ENCODE results near the gene PCNX3.
"Not testable (repeated sequence)": the region's sequence is repeated elsewhere in the genome, so short reads cannot be mapped to it uniquely, and the experiment has no call there.

Gene PCNX3

GRCh38 chr11:65621460-65621859, 5.9 kb downstream of the PCNX3 start:
- DNase-seq = no peak

- DNase-seq = no peak
Observed at GRCh38 chr11:65622011-65622410, 6.4 kb downstream of the PCNX3 start.

GRCh38 chr11:65623177-65623576, 7.6 kb downstream of the PCNX3 start:
- DNase-seq = no peak

GRCh38 chr11:65623852-65624616, 8.5 kb downstream of the PCNX3 start:
- no peak for DNase-seq

- DNase-seq = no peak
Observed at GRCh38 chr11:65624931-65625627, 9.5 kb downstream of the PCNX3 start.

GRCh38 chr11:65625628-65626342, 10.2 kb downstream of the PCNX3 start:
- peak; percentile 22 for DNase-seq

- DNase-seq = no peak
Observed at GRCh38 chr11:65627202-65627601, 11.6 kb downstream of the PCNX3 start.

- DNase-seq = no peak
Observed at GRCh38 chr11:65629579-65629978, 14.0 kb downstream of the PCNX3 start.

GRCh38 chr11:65630215-65630614, 14.6 kb downstream of the PCNX3 start:
- no peak for DNase-seq

- DNase-seq = no peak
Observed at GRCh38 chr11:65633390-65634108, 18.0 kb downstream of the PCNX3 start.

- no peak for DNase-seq
Observed at GRCh38 chr11:65634109-65634436, 18.5 kb downstream of the PCNX3 start.

GRCh38 chr11:65634440-65634839, 18.9 kb downstream of the PCNX3 start:
- no peak for DNase-seq

GRCh38 chr11:65634905-65635731, 19.5 kb downstream of the PCNX3 start:
- DNase-seq = no peak

- DNase-seq = no peak
Observed at GRCh38 chr11:65636108-65637031, 20.8 kb downstream of the PCNX3 start.

- no peak for DNase-seq
Observed at GRCh38 chr11:65637032-65637557, 21.5 kb downstream of the PCNX3 start.

GRCh38 chr11:65637794-65638419, 22.3 kb downstream of the PCNX3 start, which contains the start of gene SIPA1:
TSS of gene SIPA1 (plus strand) at chr11:65638101. CDS start at chr11:65640922, 2,821 bp downstream.
- peak; percentile 76 for DNase-seq

- not testable (repeated sequence) for DNase-seq
Observed at GRCh38 chr11:65639228-65639597, 23.6 kb downstream of the PCNX3 start.

- no peak for DNase-seq
Observed at GRCh38 chr11:65639623-65640482, 24.3 kb downstream of the PCNX3 start.

Data from fibroblast of skin of right biceps (primary cell).